ENCODE data around the gene AGBL1.

Gene AGBL1

GRCh38 chr15:86919581-86919980 lies 839.9 kb downstream of the AGBL1 start:
- no peak for TF ChIP-seq CTCF (IDR thresholded peaks at IDR 0.05)
- H3K9me3 ChIP-seq = no peaks in the 10 kb centered on the region
- no peaks in the 10 kb centered on the region for H3K27me3 ChIP-seq
- no peak overlapping the region for H3K27ac ChIP-seq
- no peaks in the 10 kb centered on the region for H3K4me1 ChIP-seq (ENCODE audit: control insufficient read depth in 1 of 2, insufficient read depth in 1 of 2, low read depth in 1 of 2, low read length in 1 of 2)
- no peaks in the 10 kb centered on the region for H3K36me3 ChIP-seq
- no peak overlapping the region for H3K4me3 ChIP-seq (ENCODE audit: low read depth in 1 of 2, low read length in 1 of 2)

DNA sequence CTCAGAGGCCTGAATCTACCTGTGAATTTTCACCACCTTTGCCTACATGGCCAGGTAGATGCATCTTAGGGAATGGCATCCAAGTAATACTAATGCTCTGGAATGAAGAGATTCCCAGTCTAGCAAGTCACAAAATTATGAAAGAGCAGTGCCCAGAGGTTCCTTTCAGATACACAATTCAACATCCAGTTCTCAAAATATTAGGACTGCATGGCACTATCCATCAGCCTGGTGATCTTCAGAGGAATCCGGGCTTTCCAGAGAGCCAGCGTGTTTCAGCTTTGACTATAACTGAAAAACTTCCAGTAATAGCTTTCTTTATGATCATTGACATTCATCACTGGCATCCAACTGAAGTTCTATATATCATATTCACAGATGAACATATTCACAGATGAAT lies 849.8 kb downstream of the AGBL1 start:
- Histone ChIP-seq H3K36me3 (no peaks in the 10 kb centered on the region), H3K27ac (no peak overlapping the region)
- no peak for TF ChIP-seq CTCF (IDR thresholded peaks at IDR 0.05)

DNA sequence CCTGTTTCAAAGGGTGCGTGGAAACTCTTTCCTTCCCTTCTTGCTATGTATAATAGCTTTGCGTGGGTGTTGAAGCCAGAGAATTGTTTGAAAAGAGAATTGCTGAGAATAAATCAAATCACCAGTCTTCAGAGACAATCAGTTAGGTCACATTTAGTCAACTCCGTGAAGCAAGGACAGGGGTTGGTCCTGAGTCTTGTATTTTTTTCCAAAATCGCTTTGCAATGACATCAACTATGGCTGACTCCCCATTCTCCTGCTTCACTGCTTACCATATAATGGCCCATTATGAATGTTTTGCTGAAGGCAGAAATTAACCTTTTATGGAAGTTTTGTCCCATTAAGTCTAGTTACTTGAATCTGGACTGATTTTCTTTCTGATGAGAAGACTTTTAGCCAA lies 852.8 kb downstream of the AGBL1 start:
- no peaks in the 10 kb centered on the region for H3K9me3 ChIP-seq
- H3K27ac ChIP-seq = no peak overlapping the region
- no peak for TF ChIP-seq CTCF (IDR thresholded peaks at IDR 0.05)
- H3K4me3 ChIP-seq (ENCODE audit: low read depth in 1 of 2, low read length in 1 of 2) = no peak overlapping the region
- no peaks in the 10 kb centered on the region for H3K27me3 ChIP-seq
- no peaks in the 10 kb centered on the region for H3K36me3 ChIP-seq
- no peaks in the 10 kb centered on the region for H3K4me1 ChIP-seq (ENCODE audit: control insufficient read depth in 1 of 2, insufficient read depth in 1 of 2, low read depth in 1 of 2, low read length in 1 of 2)

More for the DNA sequence above, 849.8 kb downstream of the AGBL1 start:
- no peak overlapping the region for H3K4me3 ChIP-seq (ENCODE audit: low read depth in 1 of 2, low read length in 1 of 2)
- no peaks in the 10 kb centered on the region for H3K4me1 ChIP-seq (ENCODE audit: control insufficient read depth in 1 of 2, insufficient read depth in 1 of 2, low read depth in 1 of 2, low read length in 1 of 2)
- no peaks in the 10 kb centered on the region for H3K9me3 ChIP-seq
- H3K27me3 ChIP-seq = no peaks in the 10 kb centered on the region

- no peak for TF ChIP-seq CTCF (IDR thresholded peaks at IDR 0.05)
- no peaks in the 10 kb centered on the region for H3K9me3 ChIP-seq
- H3K4me3 ChIP-seq (ENCODE audit: low read depth in 1 of 2, low read length in 1 of 2) = no peak overlapping the region
- H3K27ac ChIP-seq = no peak overlapping the region
- H3K27me3 ChIP-seq = no peaks in the 10 kb centered on the region
- H3K36me3 ChIP-seq = no peaks in the 10 kb centered on the region
- H3K4me1 ChIP-seq (ENCODE audit: control insufficient read depth in 1 of 2, insufficient read depth in 1 of 2, low read depth in 1 of 2, low read length in 1 of 2) = no peaks in the 10 kb centered on the region
Observed at GRCh38 chr15:86935841-86936240, 856.2 kb downstream of the AGBL1 start.

- no peaks in the 10 kb centered on the region for H3K27me3 ChIP-seq
- H3K9me3 ChIP-seq = no peaks in the 10 kb centered on the region
- TF ChIP-seq CTCF (IDR thresholded peaks at IDR 0.05) = no peak
- H3K36me3 ChIP-seq = no peaks in the 10 kb centered on the region
- H3K4me1 ChIP-seq (ENCODE audit: control insufficient read depth in 1 of 2, insufficient read depth in 1 of 2, low read depth in 1 of 2, low read length in 1 of 2) = no peaks in the 10 kb centered on the region
- H3K27ac ChIP-seq = no peak overlapping the region
- no peak overlapping the region for H3K4me3 ChIP-seq (ENCODE audit: low read depth in 1 of 2, low read length in 1 of 2)
Observed at GRCh38 chr15:86942285-86942684, 862.6 kb downstream of the AGBL1 start.

- no peaks in the 10 kb centered on the region for H3K4me1 ChIP-seq (ENCODE audit: control insufficient read depth in 1 of 2, insufficient read depth in 1 of 2, low read depth in 1 of 2, low read length in 1 of 2)
- H3K4me3 ChIP-seq (ENCODE audit: low read depth in 1 of 2, low read length in 1 of 2) = no peak overlapping the region
- H3K36me3 ChIP-seq = no peaks in the 10 kb centered on the region
- no peak for TF ChIP-seq CTCF (IDR thresholded peaks at IDR 0.05)
- H3K9me3 ChIP-seq = no peaks in the 10 kb centered on the region
- no peak overlapping the region for H3K27ac ChIP-seq
- no peaks in the 10 kb centered on the region for H3K27me3 ChIP-seq
Observed at GRCh38 chr15:86948719-86949118, 869.0 kb downstream of the AGBL1 start.
